H1 (cell line): Measurements from ENCODE around the gene KCNQ1. TPM values are rescaled to one million over a fixed set of nuclear protein-coding genes. Genes with fewer than 3 reads are reported as not detected.

Source experiments
- ATF2 ChIP-seq: IDR thresholded peaks from 2 replicates; pipeline ENCODE4 v1.6.1; 2012; ENCODE audit warnings: low read length, inconsistent platforms
- KDM1A ChIP-seq: fragments of 200-600, 300-600 bp; sonication (generic); IDR thresholded peaks from 2 replicates; pipeline ENCODE4 v1.7.1; 2016; ENCODE audit warnings: mild to moderate bottlenecking, low read length, borderline replicate concordance
- RFX5 ChIP-seq: IDR thresholded peaks from 2 replicates; pipeline ENCODE4 v1.6.1; 2011; ENCODE audit warnings: low read depth, low read length, improper control_type of control experiment, borderline replicate concordance
- polyA plus RNA-seq, 7 experiments: library from polyadenylated mRNA; depleted of rRNA in 3 of 7; stranded (reverse) in 5 of 7; unstranded in 2 of 7; fragments of >200 nt in 5 of 7; fragments of 200-250 nt in 2 of 7; gene quantifications; 1 replicate in 5 of 7; 2 replicates in 1 of 7; 4 replicates in 1 of 7; pipeline versions ENCODE4 v1.2.1 to v1.2.3, GENCODE V29; 2011 to 2013; ENCODE audit warnings: missing spikeins in 2 of 7, mixed read lengths in 2 of 7
- total RNA-seq: library from RNA; stranded (reverse); fragmentation: NEBNext Ultra II Directional; extraction: Animal tissue kit (Norgen Biotek cat#: 25700); gene quantifications from 2 replicates; pipeline ENCODE4 v1.2.1, GENCODE V29; 2021

Gene KCNQ1
- total and polyA plus RNA-seq, 2 of the 8 experiments (the other 6 are each of a cell fraction or from before 2014, with no cell fraction given): 1.9 to 2.0 TPM

GRCh38 chr11:2701898-2702434 lies 257.2 kb downstream of the KCNQ1 start (continued):
- TF ChIP-seq RFX5 (no peak), KDM1A (no peak), ATF2 (no peak)
